ENCODE results near the gene LHFPL3.
"Not testable (repeated sequence)": the region's sequence is repeated elsewhere in the genome, so short reads cannot be mapped to it uniquely, and the experiment has no call there.

LHFPL3 gene

DNA sequence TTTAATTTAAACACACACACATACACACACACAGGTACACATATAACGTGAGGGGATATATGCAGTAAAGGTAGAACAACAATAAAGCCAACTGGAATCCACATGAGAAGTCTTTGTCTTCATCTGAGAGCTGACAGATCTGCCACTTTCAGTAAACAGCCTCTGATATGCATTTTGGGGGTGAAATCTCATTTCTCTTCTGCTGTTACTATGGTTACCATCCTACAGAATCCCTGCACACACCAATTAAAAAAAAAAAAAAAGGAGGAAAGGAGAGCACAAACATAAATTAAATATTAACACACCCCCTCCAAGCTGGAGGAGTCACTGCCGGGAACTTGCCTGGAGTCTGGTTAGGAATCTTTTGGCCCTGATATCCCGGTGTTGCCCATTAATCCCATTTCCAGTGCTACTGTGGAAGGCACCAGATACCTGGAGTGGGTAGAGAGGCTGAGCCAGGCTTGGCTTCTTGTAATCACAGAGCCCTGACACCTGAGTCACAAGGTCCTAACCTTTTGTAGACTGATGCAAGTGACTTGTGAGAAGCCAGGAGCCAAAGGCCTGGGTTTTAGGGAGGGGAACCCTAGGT, 169.1 kb downstream of the LHFPL3 start:
- DNase-seq: no peak

DNA sequence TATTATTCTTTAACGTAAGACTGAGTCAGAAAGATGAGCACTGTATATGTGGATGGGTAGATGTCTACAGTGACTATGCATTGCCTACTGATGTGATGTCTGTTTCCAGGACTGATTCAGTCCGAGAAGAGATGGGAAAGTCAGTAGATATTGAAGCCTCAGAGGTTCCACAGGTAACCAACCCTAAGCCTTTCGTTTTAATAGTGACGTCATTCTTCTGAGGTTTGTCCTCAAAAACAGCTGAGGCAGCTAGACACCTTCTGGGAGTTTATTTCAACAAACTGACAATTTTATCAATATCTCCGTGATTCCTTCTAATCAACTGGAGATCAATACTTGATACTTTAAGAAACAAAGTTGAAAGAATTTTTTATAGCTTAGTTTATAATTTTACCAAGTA, 171.6 kb downstream of the LHFPL3 start:
- DNase-seq: no peak

DNA sequence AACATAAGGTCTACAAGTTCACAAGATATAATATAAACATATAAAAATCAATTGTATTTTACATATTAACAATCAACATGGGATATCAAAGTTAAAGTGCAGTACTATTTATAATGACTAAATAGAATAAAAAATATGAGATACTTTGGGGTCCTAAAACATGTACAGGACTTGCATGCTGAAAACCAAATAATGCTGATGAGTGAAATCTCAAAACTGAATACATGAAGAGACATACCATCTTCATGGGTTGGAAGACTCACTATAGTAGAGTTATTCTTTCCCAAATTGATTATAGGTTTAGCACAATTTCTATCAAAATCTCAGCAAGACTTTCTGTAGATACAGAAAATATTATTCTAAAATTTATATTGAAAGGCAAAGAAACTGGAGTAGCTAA, 181.5 kb downstream of the LHFPL3 start:
- DNase-seq: no peak

- no peak for DNase-seq
These were observed 196.4 kb downstream of the LHFPL3 start for GRCh38 chr7:104524853-104525252.

- no peak for DNase-seq
These were observed 199.7 kb downstream of the LHFPL3 start for GRCh38 chr7:104528142-104528541.

GRCh38 chr7:104529567-104529966, 201.2 kb downstream of the LHFPL3 start:
- no peak for DNase-seq

DNA sequence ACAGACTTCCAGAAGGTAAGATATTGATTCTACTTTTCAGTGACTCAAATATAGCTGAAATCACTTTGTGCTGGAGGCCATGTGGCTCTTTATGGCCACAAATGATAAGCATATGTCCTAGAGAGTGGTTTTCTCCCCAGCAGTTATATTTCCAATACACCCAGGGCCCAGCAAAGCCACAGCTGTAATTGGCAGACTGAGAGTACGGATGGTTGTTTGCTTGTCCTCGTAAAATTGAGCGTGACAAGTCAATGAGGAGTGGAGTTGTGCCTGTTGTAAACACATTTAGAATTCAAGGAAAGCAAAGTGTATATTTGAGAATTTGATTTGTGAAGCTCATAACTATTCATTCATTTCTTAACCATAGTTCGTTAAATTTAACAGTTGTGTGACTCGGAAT, 201.8 kb downstream of the LHFPL3 start:
- no peak for DNase-seq

GRCh38 chr7:104534149-104534548, 205.7 kb downstream of the LHFPL3 start:
- DNase-seq: no peak

- no peak for DNase-seq
These were observed 207.4 kb downstream of the LHFPL3 start for GRCh38 chr7:104535841-104536240.

- DNase-seq: no peak
These were observed 208.6 kb downstream of the LHFPL3 start for GRCh38 chr7:104536956-104537355.

GRCh38 chr7:104538152-104538551, 209.7 kb downstream of the LHFPL3 start:
- no peak for DNase-seq

- no peak for DNase-seq
These were observed 213.5 kb downstream of the LHFPL3 start for GRCh38 chr7:104541897-104542296.

DNA sequence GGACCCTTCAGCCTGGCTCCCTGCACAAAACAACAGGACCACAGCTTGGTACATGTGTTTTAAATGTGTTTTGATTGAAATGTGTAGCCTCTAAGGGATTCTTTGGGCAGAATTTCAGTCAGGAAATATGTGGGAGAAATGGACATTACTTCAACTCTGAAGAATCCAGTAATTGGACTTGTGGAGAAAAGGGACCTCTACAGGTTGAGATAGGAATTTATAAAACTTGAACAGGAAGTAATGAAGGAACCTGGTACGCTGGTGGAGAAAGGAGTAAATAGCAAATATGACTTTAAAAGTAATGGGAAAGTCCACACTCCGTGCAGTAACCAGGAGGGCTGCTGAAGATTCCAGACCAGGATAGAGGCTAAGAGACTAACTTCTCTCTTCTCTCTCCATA, 220.5 kb downstream of the LHFPL3 start:
- no peak for DNase-seq

GRCh38 chr7:104550362-104550761, 222.0 kb downstream of the LHFPL3 start:
- no peak for DNase-seq

- DNase-seq: no peak
These were observed 222.8 kb downstream of the LHFPL3 start for GRCh38 chr7:104551226-104551625.

GRCh38 chr7:104552102-104552501, 223.7 kb downstream of the LHFPL3 start:
- DNase-seq: no peak

GRCh38 chr7:104553074-104553473, 224.7 kb downstream of the LHFPL3 start:
- no peak for DNase-seq

DNA sequence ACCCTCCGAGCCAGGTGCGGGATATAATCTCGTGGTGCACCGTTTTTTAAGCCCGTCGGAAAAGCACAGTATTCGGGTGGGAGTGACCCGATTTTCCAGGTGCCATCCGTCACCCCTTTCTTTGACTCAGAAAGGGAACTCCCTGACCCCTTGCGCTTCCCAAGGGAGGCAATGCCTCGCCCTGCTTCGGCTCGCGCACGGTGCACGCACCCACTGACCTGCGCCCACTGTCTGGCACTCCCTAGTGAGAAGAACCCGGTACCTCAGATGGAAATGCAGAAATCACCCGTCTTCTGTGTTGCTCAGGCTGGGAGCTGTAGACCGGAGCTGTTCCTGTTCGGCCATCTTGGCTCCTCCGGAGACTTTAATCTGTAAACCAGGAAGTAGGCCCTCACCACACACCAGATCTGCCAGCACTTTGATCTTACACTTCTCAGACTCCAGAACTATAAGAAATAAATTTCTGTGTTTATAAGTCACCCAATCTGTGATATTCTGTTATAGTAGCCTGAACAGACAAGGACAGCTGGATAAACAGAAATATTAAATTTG, 235.0 kb downstream of the LHFPL3 start:
- not testable (repeated sequence) for DNase-seq

GRCh38 chr7:104569751-104570150, 241.3 kb downstream of the LHFPL3 start:
- no peak for DNase-seq

GRCh38 chr7:104572554-104572953, 244.2 kb downstream of the LHFPL3 start:
- DNase-seq: no peak

DNA sequence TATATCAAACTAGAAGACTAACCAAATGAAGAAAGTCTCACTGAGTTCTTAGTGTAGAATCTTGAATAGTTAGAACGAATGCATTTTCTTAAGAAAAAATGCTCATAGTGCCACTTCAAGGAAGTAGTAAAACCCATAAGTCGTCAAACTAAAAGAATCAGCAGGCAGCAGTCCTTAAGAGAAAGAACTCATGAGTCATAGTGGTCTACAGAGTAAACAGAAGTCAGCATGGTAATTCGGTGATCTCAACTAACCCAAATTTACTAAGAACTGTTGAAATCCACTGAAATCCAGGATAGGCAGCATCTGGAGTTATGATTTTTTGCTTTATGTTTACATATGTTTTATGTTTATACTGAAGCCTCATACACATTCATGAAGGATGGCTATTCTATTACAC, 256.2 kb downstream of the LHFPL3 start:
- DNase-seq: no peak

GRCh38 chr7:104595591-104595990, 267.2 kb downstream of the LHFPL3 start:
- DNase-seq: not testable (repeated sequence)

GRCh38 chr7:104603957-104604356, 275.6 kb downstream of the LHFPL3 start:
- no peak for DNase-seq

GRCh38 chr7:104604706-104605105, 276.3 kb downstream of the LHFPL3 start:
- no peak for DNase-seq

DNA sequence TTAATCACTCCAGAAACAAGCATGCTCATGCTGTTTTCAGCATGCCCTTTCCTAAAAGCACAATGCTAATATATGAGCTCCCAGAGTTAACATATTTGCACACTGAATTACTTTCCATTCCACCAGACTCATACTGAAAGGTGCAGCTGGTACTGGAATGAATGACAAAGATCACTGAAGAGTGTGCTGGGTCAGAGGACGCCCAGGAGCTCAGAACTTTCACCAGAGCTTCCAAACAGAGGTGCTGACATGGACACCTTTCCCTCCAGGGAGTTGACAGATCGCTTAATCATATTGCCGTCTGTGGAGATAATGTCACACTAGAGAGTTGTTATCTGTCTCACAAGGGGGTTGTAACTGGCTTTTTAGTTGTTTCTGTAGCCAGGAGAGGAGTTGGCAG, 292.9 kb downstream of the LHFPL3 start:
- DNase-seq: no peak

Data from bone marrow (tissue), 2 donors.